ENCODE data around the gene TMEM234.

DNA sequence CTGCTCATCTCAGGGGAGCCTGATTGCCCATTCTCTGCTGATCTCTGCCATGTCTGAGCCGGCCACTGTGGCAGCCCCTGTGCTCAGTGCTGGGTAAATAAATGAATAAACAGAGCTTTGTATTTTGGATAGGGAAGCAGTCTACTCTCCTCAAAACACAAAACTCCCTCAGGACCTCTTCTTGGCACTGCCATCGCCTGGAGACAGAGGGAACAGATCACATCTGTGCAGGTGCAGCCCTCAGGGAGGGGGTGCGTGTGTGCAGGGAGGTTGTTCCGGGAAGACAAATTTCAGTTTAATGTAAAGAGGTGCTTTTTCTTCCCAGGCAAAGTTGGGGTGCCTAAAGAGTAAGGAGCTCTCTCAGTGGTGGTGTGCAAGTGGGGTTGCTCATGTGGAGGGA is 17.2 kb upstream of the TMEM234 start:
- no peak for TF ChIP-seq PHF8 (conservative IDR thresholded peaks at IDR 0.05; ENCODE audit: low read depth, low read length)
- TF ChIP-seq, protein P1, sequence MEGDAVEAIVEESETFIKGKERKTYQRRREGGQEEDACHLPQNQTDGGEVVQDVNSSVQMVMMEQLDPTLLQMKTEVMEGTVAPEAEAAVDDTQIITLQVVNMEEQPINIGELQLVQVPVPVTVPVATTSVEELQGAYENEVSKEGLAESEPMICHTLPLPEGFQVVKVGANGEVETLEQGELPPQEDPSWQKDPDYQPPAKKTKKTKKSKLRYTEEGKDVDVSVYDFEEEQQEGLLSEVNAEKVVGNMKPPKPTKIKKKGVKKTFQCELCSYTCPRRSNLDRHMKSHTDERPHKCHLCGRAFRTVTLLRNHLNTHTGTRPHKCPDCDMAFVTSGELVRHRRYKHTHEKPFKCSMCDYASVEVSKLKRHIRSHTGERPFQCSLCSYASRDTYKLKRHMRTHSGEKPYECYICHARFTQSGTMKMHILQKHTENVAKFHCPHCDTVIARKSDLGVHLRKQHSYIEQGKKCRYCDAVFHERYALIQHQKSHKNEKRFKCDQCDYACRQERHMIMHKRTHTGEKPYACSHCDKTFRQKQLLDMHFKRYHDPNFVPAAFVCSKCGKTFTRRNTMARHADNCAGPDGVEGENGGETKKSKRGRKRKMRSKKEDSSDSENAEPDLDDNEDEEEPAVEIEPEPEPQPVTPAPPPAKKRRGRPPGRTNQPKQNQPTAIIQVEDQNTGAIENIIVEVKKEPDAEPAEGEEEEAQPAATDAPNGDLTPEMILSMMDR (IDR thresholded peaks at IDR 0.05; ENCODE audit: control extremely low read depth in 1 of 3, insufficient read depth in 1 of 3, low read depth in 1 of 3, low read length in 3 of 3), result peak in 1 of 3 experiments; percentile 22; a peak in 2 of 4 replicates
- no peak for TF ChIP-seq POLR2AphosphoS5 (IDR thresholded peaks at IDR 0.05; ENCODE audit: low read depth, low read length)
- no peak for TF ChIP-seq POLR2A (IDR thresholded peaks at IDR 0.05; ENCODE audit: control extremely low read depth in 1 of 2, low read depth in 2 of 2, low read length in 2 of 2)
- no peak for TF ChIP-seq TEAD4 (IDR thresholded peaks at IDR 0.05; ENCODE audit: low read depth, low read length)
- TF ChIP-seq RFX5 (IDR thresholded peaks at IDR 0.05; ENCODE audit: borderline replicate concordance, low read depth, low read length), result no peak
- TF ChIP-seq KDM1A (IDR thresholded peaks at IDR 0.05; ENCODE audit: borderline replicate concordance, low read length), result no peak
- no peak for TF ChIP-seq YY1 (IDR thresholded peaks at IDR 0.05; ENCODE audit: low read depth, low read length)
- TF ChIP-seq, protein P2, sequence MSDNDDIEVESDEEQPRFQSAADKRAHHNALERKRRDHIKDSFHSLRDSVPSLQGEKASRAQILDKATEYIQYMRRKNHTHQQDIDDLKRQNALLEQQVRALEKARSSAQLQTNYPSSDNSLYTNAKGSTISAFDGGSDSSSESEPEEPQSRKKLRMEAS (IDR thresholded peaks at IDR 0.05), result no peak
- no peak for TF ChIP-seq GTF2F1 (IDR thresholded peaks at IDR 0.05; ENCODE audit: borderline replicate concordance, low read depth, low read length)
- TF ChIP-seq JUND (IDR thresholded peaks at IDR 0.05; ENCODE audit: low read length), result no peak
- TF ChIP-seq TBP (IDR thresholded peaks at IDR 0.05; ENCODE audit: low read depth, low read length), result no peak

Measured in H1 (cell line).